ENCODE measurements around the gene DES.

DNA sequence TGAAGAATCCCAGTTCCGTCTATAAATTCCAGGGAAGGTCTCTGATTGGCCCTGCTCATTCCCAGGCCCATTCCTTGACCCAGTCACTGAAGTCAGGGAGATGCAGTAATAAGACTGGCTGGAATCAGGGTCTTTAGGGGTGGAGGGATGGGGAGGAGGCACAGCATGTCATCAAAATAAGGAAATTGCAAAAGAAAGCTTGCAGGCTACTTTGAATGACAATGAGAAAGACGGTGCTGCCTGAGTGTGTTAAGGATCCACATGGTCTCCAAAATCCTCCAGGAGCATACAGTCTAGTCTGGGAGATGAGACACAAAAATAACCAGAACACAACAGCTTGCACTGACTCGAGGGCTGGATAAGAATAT is 2.0 kb upstream of the DES start:
- TF ChIP-seq, protein P1, sequence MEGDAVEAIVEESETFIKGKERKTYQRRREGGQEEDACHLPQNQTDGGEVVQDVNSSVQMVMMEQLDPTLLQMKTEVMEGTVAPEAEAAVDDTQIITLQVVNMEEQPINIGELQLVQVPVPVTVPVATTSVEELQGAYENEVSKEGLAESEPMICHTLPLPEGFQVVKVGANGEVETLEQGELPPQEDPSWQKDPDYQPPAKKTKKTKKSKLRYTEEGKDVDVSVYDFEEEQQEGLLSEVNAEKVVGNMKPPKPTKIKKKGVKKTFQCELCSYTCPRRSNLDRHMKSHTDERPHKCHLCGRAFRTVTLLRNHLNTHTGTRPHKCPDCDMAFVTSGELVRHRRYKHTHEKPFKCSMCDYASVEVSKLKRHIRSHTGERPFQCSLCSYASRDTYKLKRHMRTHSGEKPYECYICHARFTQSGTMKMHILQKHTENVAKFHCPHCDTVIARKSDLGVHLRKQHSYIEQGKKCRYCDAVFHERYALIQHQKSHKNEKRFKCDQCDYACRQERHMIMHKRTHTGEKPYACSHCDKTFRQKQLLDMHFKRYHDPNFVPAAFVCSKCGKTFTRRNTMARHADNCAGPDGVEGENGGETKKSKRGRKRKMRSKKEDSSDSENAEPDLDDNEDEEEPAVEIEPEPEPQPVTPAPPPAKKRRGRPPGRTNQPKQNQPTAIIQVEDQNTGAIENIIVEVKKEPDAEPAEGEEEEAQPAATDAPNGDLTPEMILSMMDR (IDR thresholded peaks at IDR 0.05): no peak
- TF ChIP-seq POLR2A (IDR thresholded peaks at IDR 0.05): no peak

Data from body of pancreas (tissue), 4 donors.